GM12878 (cell line): ENCODE measurements around the gene ZBTB21. TPM values are rescaled to one million over a fixed set of nuclear protein-coding genes. Genes with fewer than 3 reads are reported as not detected.
A peak's percentile ranks its signal among the peaks of the same experiment; 100 is the strongest.

Experiments used
- BRCA1 ChIP-seq: IDR thresholded peaks from 2 replicates; pipeline ENCODE4 v1.6.1; 2011; ENCODE audit warnings: low read depth, low read length, improper control_type of control experiment
- EED ChIP-seq: sonication (generic); IDR thresholded peaks from 2 replicates; pipeline ENCODE4 v1.6.1; 2016; ENCODE audit warnings: antibody characterized with exemption, low read depth
- ESRRA ChIP-seq: IDR thresholded peaks from 2 replicates; pipeline ENCODE4 v1.6.1; 2012; ENCODE audit warnings: mild to moderate bottlenecking, low read length, improper control_type of control experiment
- FOS ChIP-seq: IDR thresholded peaks from 3 replicates; pipeline ENCODE4 v1.6.1; 2011; ENCODE audit warnings: borderline replicate concordance; ENCODE audit not compliant: insufficient read length; ENCODE audit errors: extremely low read depth
- JUNB ChIP-seq: IDR thresholded peaks from 2 replicates; pipeline ENCODE4 v1.6.1; 2016; ENCODE audit warnings: antibody characterized with exemption, mild to moderate bottlenecking
- KAT2A ChIP-seq: conservative IDR thresholded peaks from 2 replicates; pipeline ENCODE4 v1.6.1; 2011; ENCODE audit warnings: low read depth, low read length; ENCODE audit not compliant: control insufficient read depth
- MTA3 ChIP-seq: IDR thresholded peaks from 2 replicates; pipeline ENCODE4 v1.6.1; 2012; ENCODE audit warnings: low read length, inconsistent platforms, borderline replicate concordance
- NKRF ChIP-seq: fragments of 450-650 bp; conservative IDR thresholded peaks from 2 replicates; pipeline ENCODE4 v1.6.1; 2017; ENCODE audit warnings: mild to moderate bottlenecking, moderate library complexity
- NRF1 ChIP-seq: conservative IDR thresholded peaks from 2 replicates; pipeline ENCODE4 v1.6.1; 2011; ENCODE audit warnings: mild to moderate bottlenecking, low read depth, low read length, improper control_type of control experiment
- POLR2AphosphoS2 ChIP-seq: IDR thresholded peaks from 2 replicates; pipeline ENCODE4 v1.6.1; 2011; ENCODE audit warnings: low read depth, mild to moderate bottlenecking, low read length, improper control_type of control experiment, moderate library complexity
- RUNX3 ChIP-seq: IDR thresholded peaks from 2 replicates; pipeline ENCODE4 v1.6.1; 2012; ENCODE audit warnings: low read length, inconsistent platforms
- SKIL ChIP-seq: fragments of 450-650 bp; IDR thresholded peaks from 2 replicates; pipeline ENCODE4 v1.6.1; 2017; ENCODE audit warnings: mild to moderate bottlenecking, low read depth, inconsistent platforms; ENCODE audit not compliant: poor library complexity, severe bottlenecking
- STAT1 ChIP-seq: fragments of 450-650 bp; conservative IDR thresholded peaks from 2 replicates; pipeline ENCODE4 v1.6.1; 2014; ENCODE audit warnings: antibody characterized with exemption, mild to moderate bottlenecking
- SUZ12 ChIP-seq: fragments of 200-600 bp; sonication (generic); IDR thresholded peaks from one replicate; pipeline ENCODE4 v1.6.1; 2018; ENCODE audit warnings: antibody characterized with exemption, mild to moderate bottlenecking; ENCODE audit not compliant: unreplicated experiment
- YBX1 ChIP-seq: fragments of 450-650 bp; IDR thresholded peaks from 2 replicates; pipeline ENCODE4 v1.6.1; 2016; ENCODE audit warnings: antibody characterized with exemption
- YY1 ChIP-seq: IDR thresholded peaks from 2 replicates; pipeline ENCODE4 v1.6.1; 2011; ENCODE audit warnings: low read depth, mild to moderate bottlenecking, low read length
- ZBTB11 ChIP-seq: fragments of 450-650 bp; formaldehyde crosslinking; IDR thresholded peaks from 2 replicates; pipeline ENCODE4 v1.5.0; 2022; ENCODE audit warnings: mild to moderate bottlenecking, missing genetic modification characterization
- ZNF622 ChIP-seq: fragments of 450-650 bp; IDR thresholded peaks from 2 replicates; pipeline ENCODE4 v1.6.1; 2017; ENCODE audit warnings: mild to moderate bottlenecking, inconsistent platforms
- ZSCAN29 ChIP-seq: fragments of 450-650 bp; IDR thresholded peaks from 2 replicates; pipeline ENCODE4 v1.6.1; 2017; ENCODE audit warnings: mild to moderate bottlenecking, moderate library complexity
- polyA plus RNA-seq, 11 experiments: library from polyadenylated mRNA; depleted of rRNA in 4 of 11; unstranded in 6 of 11; stranded (reverse) in 5 of 11; fragments of >200 nt; fragmentation: Nextera tagmentation in 4 of 11; fragmentation: Illumina TruSeq in 1 of 11; extraction: Ambion mirVana in 4 of 11; extraction: Trizol in 1 of 11; gene quantifications; 1 replicate in 1 of 11; 2 replicates in 10 of 11; pipeline versions ENCODE4 v1.2.1 to v1.2.3, GENCODE V29; 2011 to 2016; ENCODE audit warnings: inconsistent platforms in 2 of 11, missing spikeins in 2 of 11, low read depth in 1 of 11
- total RNA-seq, 4 experiments: library from RNA; depleted of rRNA in 3 of 4; stranded (reverse); fragments of >200 nt in 3 of 4; fragmentation: Illumina TruSeq in 1 of 4; extraction: Trizol in 1 of 4; gene quantifications; 2 replicates each; pipeline versions ENCODE4 v1.2.1 to v1.2.3, GENCODE V29; 2013 to 2021

ZBTB21 gene
- total and polyA plus RNA-seq, 10 of the 15 experiments (the other 5 are each of a cell fraction or from before 2014, with no cell fraction given) = 1.8 to 21.6 (median 10.6) TPM

- TF ChIP-seq YBX1 (no peak), ESRRA (no peak), ZBTB11 (CRISPR knock-in tag) (no peak), BRCA1 (no peak), POLR2AphosphoS2 (no peak), FOS (no peak), STAT1 (no peak), RUNX3 (no peak), ZNF622 (no peak), JUNB (no peak), YY1 (peak; percentile 12; the same call in 1 of the 2 replicates), KAT2A (no peak), MTA3 (no peak), NKRF (peak; percentile 48; the same call in 1 of the 2 replicates), ZSCAN29 (no peak), EED (no peak), NRF1 (no peak), SKIL (no peak), SUZ12 (no peak)
Observed at GRCh38 chr21:41953249-41953830, 56.8 kb downstream of the ZBTB21 start (continued).
